Fibroblast of skin of left quadriceps (primary cell): ENCODE data around the gene EXOC4.
"Not testable (repeated sequence)": the region's sequence is repeated elsewhere in the genome, so short reads cannot be mapped to it uniquely, and the experiment has no call there.

Source experiments
- DNase-seq, 2 experiments: peaks; one replicate each; pipeline ENCODE4 v3.0.0-alpha.2; 2013; ENCODE audit warnings: low read depth in 2 of 2

Gene EXOC4

DNA sequence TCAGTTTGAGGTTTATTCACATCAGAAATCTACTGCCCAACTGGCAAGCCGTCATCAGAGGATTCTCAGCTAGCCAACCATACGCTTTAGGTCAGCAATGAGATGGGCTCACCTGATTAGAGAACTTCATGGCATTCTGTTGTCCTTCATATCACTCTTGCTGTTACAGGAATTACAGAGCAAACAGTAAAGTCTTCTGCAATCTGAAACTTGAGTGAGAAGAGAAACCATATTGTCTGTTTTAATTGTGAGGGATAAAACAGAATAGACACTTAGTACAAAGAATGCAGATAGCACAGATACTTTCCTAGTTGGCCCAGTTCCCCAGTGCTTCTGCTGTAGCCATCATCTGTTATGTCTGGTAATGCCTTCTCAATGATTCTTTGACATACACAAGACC, 366.6 kb downstream of the EXOC4 start:
- DNase-seq, result no peak

DNA sequence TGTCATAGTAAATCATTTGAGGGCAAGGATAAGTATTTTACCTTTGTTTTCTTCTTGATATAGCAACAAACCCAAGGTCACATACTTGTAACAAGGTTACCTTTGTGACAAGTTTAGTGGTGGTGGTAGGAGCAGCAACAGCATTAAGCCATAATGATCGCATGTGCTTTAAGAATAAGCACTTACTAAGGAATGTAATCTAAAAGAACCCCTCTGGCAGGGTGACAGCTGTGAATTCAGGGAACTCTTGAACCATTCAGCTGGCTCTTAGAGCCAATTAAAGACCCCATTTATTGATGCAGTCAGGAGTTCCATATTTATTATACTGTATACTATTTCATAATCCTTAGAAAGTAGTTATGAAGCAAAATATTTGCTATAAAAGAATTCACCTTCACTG, 370.8 kb downstream of the EXOC4 start:
- DNase-seq, result no peak

DNA sequence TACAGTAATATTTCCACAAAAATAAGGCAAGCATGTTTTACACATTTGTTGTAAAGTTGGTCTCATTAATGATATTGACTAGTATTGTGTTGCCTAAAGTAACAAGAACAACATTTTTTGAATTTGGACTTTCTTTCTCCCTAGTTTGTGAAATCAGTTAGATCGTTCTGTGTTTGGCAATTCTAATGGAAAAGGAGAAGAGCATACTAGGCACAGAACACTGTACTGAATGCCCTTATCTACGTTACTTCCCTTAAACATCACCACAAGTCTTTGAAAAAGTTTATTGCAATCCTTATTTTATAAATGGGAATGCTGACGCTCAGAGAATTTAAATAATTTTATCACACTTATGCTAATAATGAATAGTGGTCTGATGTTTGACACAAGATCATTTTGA, 372.2 kb downstream of the EXOC4 start:
- DNase-seq, result no peak

DNA sequence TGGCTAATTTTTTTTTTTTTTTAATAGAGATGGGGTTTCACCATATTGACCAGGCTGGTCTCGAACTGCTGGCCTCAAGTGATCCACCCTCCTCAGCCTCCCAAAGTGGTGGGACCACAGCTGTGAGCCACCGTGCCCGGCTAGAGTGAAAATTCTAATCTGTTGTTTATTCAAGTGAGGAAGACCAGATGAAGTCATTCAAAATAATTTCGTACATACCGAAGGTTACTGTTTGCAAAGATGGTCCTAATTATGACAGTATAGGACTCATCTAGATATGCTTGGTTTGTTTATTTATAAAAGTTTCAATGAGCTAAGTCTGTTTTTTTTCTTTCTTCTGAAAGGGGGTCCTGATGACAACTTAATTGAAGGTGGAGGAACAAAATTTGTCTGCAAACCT, 376.8 kb downstream of the EXOC4 start:
- peak; percentile 67 to 73 for DNase-seq

DNA sequence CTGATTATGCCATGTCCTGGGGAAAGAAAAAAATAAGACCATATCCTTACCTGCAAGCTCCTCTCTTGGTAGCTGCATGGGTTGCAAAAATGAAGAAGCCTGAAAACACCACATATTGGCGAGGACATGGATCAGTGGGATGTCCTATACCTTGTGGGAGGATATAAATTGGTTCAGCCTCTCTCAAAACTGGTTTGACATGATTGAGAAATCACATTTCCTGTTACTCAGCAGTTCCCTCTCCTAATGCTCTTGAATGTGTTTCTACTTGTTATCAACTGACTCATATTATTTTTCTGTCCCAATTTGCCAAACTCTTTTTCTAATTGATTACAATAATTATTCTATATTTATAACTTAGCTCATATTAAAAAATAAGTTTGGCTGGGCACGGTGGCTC, 380.2 kb downstream of the EXOC4 start:
- DNase-seq, result peak; percentile 20 to 27

DNA sequence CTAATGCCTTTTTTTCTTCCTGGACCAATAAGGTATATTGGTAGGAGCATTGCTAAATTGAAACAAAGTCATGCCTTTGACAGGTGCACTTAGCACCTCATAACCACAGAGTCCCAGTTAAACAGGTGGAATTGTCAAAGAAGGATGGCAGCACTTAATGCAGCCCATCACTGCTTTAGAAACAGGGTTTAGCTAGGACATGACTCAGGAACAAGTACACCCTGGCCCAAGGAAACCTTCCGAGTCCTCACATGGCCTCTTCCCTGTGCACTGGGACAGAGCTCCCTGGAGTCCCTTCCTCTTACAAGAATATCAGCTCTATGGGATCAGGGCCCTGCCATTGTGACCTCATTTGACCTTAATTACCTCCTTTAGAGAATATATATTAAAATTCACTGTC, 382.7 kb downstream of the EXOC4 start:
- DNase-seq, result no peak

DNA sequence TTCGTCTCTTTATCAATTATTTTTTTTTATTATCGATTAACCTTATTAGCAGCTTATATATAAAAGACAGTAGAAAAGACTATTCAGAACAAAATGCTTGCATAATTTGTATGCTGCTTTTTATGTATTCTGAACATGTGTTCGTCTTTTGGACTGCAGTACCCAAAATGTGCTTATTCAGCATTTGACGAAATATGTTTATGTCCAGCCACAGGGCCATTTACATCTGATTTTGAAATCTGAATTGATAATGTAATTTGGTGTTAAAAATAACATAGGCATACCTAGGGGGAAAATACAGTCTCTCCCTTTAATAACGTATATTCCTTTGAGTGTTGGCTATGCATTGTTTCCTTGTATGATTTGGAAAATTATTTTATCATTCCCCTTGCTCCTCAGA, 386.0 kb downstream of the EXOC4 start:
- DNase-seq, result no peak

DNA sequence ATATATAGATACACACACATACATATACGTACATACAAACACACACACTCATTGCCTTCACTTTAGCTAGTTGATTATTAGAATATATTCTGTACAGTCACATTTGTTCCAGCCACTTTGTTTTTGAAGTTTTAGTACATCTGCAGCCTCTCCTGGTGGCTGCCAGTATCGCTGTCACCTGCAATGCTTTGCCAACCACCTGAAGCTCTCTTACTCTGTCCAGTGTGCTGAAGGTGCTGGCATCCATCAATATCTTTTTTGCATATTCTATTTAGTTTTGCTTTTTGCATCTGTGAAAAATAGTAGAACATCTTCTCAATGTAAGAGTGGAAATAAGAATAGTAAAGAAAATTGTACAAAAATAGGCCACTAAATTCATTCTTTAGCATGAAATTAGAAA, 388.6 kb downstream of the EXOC4 start:
- DNase-seq, result no peak

DNA sequence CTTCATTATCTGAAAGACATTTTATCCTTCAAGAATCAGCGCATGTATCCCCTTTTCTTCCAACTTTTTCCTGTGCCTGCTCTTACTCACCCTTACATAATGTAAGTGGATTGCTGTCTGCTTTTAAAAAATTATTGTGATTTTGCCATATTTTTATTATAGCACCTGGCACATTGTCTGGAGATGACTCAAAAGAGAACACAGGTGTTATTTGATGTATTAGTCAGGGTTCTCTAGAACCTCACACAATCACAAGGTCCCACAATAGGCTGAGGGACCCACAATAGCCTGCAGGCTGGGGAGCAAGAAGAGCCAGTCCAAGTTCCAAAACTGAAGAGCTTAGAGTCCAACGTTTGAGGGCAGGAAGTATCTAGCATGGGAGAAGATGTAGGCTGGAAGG, 390.0 kb downstream of the EXOC4 start:
- DNase-seq, result no peak

DNA sequence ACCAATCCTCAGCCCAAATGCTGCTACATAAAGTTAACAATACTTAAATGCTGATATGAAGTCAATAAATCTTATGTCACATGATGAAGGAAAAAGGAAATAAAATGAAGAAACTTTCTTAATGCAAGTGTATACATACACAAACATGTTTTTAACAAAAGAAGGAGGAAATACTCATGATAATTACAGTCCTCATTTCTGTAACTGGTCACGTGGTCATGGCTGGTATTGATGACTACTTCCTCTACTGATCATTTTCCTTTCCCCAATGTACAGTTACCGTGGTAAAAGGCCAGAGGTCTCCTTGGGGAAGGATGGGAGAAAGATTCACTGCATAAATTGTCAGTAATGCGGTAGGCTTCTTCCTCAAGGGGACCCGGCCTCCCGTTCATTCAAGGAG, 390.8 kb downstream of the EXOC4 start:
- not testable (repeated sequence) for DNase-seq

DNA sequence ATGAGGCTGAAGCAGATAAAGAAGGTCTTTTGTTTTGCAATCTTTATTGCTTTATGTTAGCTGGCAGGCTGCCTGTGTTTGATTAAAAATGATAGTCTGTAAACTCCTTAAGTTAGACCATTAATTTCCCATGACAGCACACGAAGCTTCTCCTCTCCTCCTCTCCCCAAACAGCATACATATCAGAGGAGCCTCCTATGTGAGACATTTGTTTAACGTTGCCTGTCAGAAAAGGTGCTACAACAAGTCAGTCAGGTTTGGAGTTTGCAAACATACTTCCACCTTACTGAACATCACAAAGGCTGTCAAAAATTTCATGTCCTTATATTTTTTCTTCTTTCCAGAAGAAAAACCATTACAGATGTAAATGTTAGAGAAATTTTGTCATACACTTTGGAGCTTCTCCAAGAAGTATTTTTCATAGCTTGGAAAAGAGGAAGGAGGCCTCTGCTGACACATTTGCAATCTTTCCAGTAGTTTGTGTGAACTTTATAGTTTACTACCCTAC, 393.1 kb downstream of the EXOC4 start:
- DNase-seq, result peak; percentile 37

DNA sequence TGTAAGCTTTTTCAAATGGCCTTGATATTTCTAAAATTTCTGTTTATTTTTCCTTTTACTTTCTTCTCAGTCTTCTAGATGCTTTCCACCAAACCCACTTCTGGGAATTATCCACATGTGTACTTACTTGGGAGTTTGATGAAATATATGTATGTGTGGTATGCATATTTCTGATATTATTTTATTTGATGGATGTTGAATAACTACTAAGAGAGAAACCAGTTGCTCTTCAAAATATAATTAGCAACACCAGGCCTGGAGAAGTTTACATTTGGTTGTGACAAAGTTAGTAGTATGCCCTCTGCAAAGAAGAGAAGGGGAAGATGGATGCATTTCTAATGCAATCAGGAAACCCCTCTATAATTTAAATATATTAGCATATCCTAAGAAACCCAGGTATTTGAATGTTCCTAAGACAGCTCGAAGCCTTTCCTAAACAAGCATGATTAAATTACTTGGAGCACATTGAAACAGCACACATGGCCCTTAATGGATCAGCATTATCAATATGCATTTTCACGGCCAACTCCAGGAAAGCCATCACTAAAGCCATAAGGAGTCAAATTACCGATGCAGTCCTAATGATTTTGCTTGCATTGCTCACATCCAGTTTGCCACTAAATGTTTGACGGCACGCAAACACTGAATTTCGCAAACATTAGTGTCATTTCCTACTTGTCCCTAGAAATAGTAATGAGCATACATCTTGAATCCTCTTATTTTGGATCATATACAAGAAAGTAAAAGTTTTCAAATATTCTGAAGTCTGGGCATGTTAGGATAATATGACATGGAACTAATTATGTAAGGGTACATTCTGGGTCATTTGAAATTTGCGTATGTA, 393.8 kb downstream of the EXOC4 start:
- DNase-seq, result peak in 1 of 2 experiments; percentile 13

DNA sequence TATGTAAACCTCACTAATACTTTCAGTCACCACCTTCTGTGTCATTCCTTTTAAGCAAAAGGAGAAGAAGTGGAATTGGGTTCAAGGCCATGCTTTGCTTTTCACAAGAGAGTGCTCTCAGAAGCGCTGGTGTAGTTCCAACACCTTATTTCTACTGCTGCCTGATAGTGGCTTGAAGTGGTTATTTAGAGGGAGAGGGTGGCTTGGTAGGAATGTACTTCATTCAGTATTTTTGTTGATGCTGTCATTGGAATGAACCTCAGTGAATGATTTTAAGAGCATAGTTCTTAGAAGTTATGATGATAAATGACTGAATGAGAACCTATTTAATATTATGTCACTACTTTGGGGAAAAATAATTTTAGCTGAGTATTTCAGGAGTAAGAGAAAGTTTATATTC, 396.7 kb downstream of the EXOC4 start:
- DNase-seq, result peak; percentile 6 to 9

DNA sequence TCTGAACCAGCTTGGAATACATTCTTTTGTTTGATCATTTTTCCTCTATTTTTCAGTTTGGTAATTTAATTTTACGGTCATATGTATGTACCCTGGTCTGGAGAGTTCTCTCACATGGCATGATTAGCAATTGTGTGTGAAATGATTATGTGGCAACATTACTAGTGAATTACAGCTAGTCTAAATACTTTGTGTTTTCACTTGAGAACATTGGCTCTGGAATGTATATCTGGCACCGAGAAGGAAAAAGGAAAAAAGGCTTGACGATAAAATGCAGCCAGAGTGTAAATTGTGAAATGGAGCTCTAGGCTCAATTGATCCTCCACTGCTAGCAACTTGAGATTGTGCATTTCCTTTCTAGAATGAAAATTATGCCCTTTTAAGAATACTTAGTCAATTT, 397.2 kb downstream of the EXOC4 start:
- peak; percentile 52 to 60 for DNase-seq

DNA sequence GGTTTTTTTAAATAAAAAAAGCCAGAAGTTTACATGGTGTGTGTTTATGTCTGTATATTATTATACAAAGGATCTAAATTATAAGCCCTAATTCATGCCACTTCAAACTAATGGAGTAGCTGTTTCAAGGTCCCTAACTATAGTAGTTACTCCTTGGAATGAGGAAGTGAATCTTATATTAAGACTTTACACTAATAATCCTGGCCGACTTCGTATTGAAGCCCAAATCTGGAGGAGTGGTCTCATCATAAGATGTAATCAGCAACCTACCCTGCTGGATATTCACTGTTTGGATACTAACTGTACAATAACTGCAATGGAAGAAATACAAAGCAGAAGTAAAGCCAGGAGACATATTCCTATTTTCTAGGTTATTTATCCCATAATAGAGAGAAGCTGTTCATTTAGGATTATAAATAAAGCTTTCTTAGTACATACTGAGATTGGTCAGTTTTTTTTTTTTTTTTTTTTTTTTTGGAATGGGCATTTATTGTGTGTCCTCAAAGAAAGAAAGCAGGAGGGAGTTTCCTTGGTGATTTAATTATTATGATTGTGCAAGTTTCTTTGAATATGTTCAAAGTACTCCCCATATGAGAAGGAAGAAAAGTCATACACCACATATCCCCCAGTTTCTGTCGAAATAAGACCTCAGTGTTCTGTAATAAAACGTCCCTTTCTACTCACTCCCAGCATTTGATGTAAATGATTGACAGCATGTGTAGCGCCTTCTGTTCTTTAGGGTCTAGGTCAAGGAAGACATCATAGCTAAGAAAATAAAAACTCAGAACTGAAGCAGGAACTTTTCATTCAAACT, 397.8 kb downstream of the EXOC4 start:
- no peak for DNase-seq

DNA sequence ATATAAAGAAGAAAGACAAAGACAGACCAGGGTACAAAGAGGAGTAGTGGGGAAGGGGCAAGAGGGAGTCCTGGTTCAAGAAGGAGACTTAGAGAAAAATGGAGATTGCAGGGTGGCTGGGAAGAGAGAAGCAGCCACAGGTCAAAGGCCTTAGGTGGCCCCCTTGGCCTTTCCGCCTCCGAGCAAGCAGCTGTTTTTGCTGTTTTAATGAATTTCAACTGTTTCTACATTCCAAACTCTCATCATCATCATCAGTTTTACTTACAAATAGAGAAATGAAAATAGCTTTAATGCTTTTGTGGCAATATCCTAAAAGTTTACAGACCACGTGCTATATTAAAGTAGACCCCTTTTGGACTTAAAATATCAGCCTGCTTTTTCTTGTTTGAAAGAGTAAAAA, 399.7 kb downstream of the EXOC4 start:
- no peak for DNase-seq

DNA sequence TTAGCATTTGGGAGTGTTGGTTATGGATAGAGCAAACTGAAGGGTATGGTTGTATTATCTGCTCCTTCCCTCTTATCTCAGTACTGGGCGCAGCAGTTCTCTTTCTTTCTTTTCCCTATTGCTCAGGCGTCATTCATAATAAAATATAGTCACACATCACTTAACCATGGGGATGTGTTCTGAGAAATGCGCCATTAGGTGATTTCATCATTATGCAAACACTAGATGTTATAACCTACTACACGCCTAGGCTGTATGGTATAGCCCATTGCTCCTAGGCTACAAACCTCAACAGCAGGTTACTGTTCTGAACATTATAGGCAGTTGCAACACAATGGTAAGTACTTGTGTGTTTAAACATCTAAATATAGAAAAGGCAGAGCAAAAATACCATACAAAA, 401.7 kb downstream of the EXOC4 start:
- no peak for DNase-seq

DNA sequence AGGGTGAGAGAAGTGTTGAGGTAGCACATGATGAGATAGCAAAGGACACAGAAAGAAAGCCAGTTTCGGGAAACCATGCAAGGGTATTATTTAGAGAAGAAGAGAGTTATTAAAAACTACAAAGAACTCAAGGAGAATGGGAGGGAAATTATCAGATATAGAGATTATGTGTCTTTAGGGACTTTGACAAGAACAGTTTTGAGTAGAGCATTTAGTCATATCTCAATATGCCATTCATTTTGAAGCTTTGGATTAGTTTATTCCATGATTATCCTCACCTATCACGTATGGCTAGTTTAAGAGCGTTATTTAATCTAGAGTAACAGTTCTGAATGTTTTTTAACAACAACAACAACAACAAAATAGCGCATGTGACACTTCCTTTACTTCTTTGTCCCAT, 409.4 kb downstream of the EXOC4 start:
- no peak for DNase-seq

DNA sequence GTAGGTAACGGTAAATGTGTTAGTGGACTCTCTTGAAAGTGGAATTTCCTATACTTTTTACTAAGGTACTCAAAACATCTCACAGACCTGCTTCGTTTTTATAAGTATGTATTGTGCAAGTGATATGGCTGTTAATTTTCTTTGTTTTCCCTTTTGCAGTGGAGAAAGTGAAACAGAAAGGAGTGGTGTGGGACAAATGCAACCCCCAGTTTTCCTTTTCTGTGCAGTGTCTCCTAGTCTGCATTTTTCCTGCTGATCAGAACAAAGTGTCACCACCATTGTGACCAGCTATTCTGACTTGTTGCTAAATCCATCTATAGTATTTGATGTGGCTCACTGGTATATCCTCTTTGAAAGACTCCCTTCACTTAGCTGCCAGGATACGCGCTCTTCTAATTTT, 410.0 kb downstream of the EXOC4 start:
- no peak for DNase-seq

DNA sequence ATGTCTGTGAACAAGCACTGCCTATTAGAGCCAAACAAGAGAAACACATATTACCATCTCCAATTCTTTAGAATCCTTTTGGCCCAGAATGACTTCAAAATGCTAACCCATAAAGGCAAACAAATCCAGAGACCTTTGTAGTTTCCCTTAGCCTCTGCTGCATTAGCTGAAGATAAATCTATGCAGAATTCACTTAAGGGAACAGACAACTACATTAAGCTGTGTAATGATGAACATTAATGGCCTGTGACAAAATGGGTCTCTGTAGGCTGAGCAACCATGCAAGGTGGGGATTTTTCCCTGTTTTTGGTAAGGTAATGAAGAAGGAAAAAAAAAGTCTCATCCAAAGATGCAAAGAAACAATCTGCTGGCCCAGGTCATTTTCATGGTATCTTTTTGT, 411.6 kb downstream of the EXOC4 start:
- DNase-seq, result no peak

DNA sequence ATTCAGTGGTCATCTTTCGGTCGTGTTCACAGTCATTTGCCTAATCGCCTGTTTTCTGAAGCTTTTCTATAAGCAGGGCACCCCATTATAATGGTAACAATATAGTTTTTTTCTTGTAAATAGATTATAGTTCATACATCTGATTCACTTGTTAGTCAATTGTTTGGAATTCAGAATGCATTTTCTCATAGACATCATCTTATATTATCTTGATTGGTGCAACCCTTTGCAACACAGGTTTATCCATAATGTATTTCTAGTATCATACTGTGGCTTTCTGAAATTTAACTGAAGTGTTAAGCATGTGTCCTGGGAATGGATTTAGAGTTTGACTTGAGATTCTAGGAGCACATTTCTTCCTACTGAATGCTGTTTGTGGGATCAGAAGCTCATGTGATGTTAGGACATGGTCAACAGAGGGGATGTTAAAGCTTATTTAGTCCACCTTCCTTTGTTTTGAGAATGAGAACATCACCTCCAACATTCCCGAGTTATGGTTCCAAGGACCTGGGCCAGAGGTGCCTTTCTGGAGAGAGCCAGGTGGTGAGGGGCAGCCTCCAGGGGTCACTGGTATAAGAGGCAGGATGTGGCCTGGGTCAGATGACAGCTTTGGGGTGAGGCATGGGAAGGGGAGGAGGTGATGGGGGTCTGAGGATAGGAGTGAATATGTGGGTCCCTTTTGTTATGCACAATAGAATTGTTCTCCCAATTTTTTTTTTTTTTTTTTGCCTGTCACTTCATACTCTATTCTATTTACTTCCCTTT, 415.6 kb downstream of the EXOC4 start:
- no peak for DNase-seq

DNA sequence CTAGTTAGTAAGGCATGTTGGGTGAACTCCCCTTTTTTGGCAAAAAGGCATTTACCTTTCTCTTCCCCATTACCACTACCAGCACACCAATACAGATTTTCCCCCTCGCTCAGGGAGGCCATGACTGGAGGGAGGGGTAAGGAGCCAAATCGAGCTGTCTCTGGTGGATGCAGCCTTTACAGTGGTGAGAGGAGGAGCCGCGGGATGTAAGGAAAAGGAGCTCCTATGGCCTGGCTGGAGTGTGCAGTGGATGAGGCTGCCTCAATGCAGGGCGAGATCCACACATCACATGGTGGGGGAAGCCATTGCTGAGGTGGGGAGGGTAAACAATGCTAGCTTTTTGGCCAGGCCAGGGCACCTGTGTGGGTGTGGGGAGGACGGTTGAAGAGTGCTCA, 416.2 kb downstream of the EXOC4 start:
- no peak for DNase-seq
